CD14-positive monocyte (primary cell): ENCODE data around the gene DDX5. TPM values are rescaled to one million over a fixed set of nuclear protein-coding genes. Genes with fewer than 3 reads are reported as not detected.

Experiments
- DNase-seq, 3 donors: peaks; one replicate each; pipeline ENCODE4 v3.0.0-alpha.2; 2011 to 2022
- H2AFZ ChIP-seq: 2 replicates; pipeline ENCODE4 v1.6.0; 2012; ENCODE audit warnings: mild to moderate bottlenecking, low read depth, low read length, inconsistent platforms; ENCODE audit not compliant: insufficient read depth, poor library complexity, severe bottlenecking
- H3K27ac ChIP-seq, 2 donors: 1 replicate in 1 of 2; 2 replicates in 1 of 2; pipeline ENCODE4 v1.5.1; 2012 to 2013; ENCODE audit warnings: low read length in 2 of 2, control low read depth in 1 of 2, inconsistent platforms in 1 of 2, low read depth in 1 of 2, mild to moderate bottlenecking in 1 of 2
- H3K27me3 ChIP-seq, 2 donors: one replicate each; pipeline versions ENCODE4 v1.6.0 to v1.6.1; 2011 to 2013; ENCODE audit warnings: low read length in 2 of 2; ENCODE audit not compliant: control insufficient read depth in 2 of 2, insufficient read depth in 2 of 2
- H3K36me3 ChIP-seq, 2 donors: replicated peaks in 1 of 2; 1 replicate in 1 of 2; 2 replicates in 1 of 2; pipeline versions ENCODE4 v1.5.1 to v1.6.1; 2012 to 2013; ENCODE audit warnings: low read length in 2 of 2, control low read depth in 1 of 2, inconsistent platforms in 1 of 2, mild to moderate bottlenecking in 1 of 2; ENCODE audit not compliant: insufficient read depth in 2 of 2, control insufficient read depth in 1 of 2
- H3K4me1 ChIP-seq, 2 donors: 1 replicate in 1 of 2; 2 replicates in 1 of 2; pipeline versions ENCODE4 v1.5.1 to v1.6.1; 2012 to 2013; ENCODE audit warnings: low read length in 2 of 2, control low read depth in 1 of 2, inconsistent platforms in 1 of 2, mild to moderate bottlenecking in 1 of 2, moderate library complexity in 1 of 2; ENCODE audit not compliant: insufficient read depth in 2 of 2, control insufficient read depth in 1 of 2
- H3K4me2 ChIP-seq: replicated peaks from 2 replicates; pipeline ENCODE3; 2012; ENCODE audit warnings: low read length, moderate library complexity, mild to moderate bottlenecking; ENCODE audit not compliant: poor library complexity, severe bottlenecking; ENCODE audit errors: extremely low read depth
- H3K4me3 ChIP-seq, 3 experiments: fragments of 200-600 bp in 1 of 3; sonication (generic) in 1 of 3; replicated peaks in 1 of 3; 1 replicate in 2 of 3; 2 replicates in 1 of 3; pipeline ENCODE4 v1.5.1; 2011 to 2013; ENCODE audit warnings: low read length in 3 of 3, mild to moderate bottlenecking in 3 of 3, control low read depth in 2 of 3, low read depth in 2 of 3, inconsistent platforms in 1 of 3, moderate library complexity in 1 of 3
- H3K79me2 ChIP-seq: 2 replicates; pipeline ENCODE4 v1.6.0; 2012; ENCODE audit warnings: mild to moderate bottlenecking, control low read depth, inconsistent platforms, low read length, moderate library complexity; ENCODE audit not compliant: insufficient read depth
- H3K9ac ChIP-seq: 2 replicates; pipeline ENCODE4 v1.6.0; 2017; ENCODE audit warnings: low read length, mild to moderate bottlenecking; ENCODE audit not compliant: insufficient read depth, poor library complexity, severe bottlenecking
- H3K9me3 ChIP-seq, 2 donors: replicated peaks in 1 of 2; 1 replicate in 1 of 2; 2 replicates in 1 of 2; pipeline versions ENCODE4 v1.5.1 to v1.6.1; 2012 to 2013; ENCODE audit warnings: low read length in 2 of 2, control low read depth in 1 of 2; ENCODE audit not compliant: control insufficient read depth in 1 of 2, insufficient read depth in 1 of 2
- H4K20me1 ChIP-seq: 2 replicates; pipeline ENCODE4 v1.6.0; 2012; ENCODE audit warnings: mild to moderate bottlenecking, low read length, control low read depth, moderate library complexity; ENCODE audit not compliant: insufficient read depth
- H3K27ac Mint-ChIP-seq, 7 donors: one replicate each; pipeline ENCODE4 v1.8.0; 2020; ENCODE audit warnings: mild to moderate bottlenecking in 7 of 7, mixed read lengths in 7 of 7, moderate library complexity in 6 of 7, inconsistent platforms in 2 of 7
- H3K27me3 Mint-ChIP-seq, 3 donors: one replicate each; pipeline ENCODE4 v1.8.0; 2021 to 2022; ENCODE audit warnings: low read depth in 3 of 3, mild to moderate bottlenecking in 3 of 3, mixed read lengths in 3 of 3, moderate library complexity in 3 of 3, inconsistent platforms in 1 of 3
- H3K36me3 Mint-ChIP-seq, 2 donors: one replicate each; pipeline ENCODE4 v1.8.0; 2020; ENCODE audit warnings: mixed read lengths in 2 of 2, inconsistent platforms in 1 of 2, mild to moderate bottlenecking in 1 of 2
- H3K4me1 Mint-ChIP-seq: one replicate; pipeline ENCODE4 v1.8.0; 2020; ENCODE audit warnings: mild to moderate bottlenecking, mixed read lengths
- H3K4me3 Mint-ChIP-seq, 2 donors: one replicate each; pipeline ENCODE4 v1.8.0; 2020; ENCODE audit warnings: mild to moderate bottlenecking in 2 of 2, mixed read lengths in 2 of 2, moderate library complexity in 1 of 2
- H3K9me3 Mint-ChIP-seq, 7 donors: one replicate each; pipeline ENCODE4 v1.8.0; 2020 to 2022; ENCODE audit warnings: mixed read lengths in 7 of 7, mild to moderate bottlenecking in 6 of 7, moderate library complexity in 6 of 7, inconsistent platforms in 2 of 7
- CTCF ChIP-seq: fragments of 200-600 bp; IDR thresholded peaks from one replicate; pipeline ENCODE4 v1.8.0; 2022; ENCODE audit warnings: antibody characterized with exemption, mild to moderate bottlenecking
- WGBS: methylation state at CpG from one replicate; pipeline ENCODE4 v1.1.5; 2013; ENCODE audit warnings: missing lambda C conversion rate; ENCODE audit not compliant: insufficient coverage; 5-methylcytosine and 5-hydroxymethylcytosine counted together
- intact Hi-C, 2 donors: fragments of 100-400 bp; cut with micrococcal nuclease; formaldehyde crosslinking; loops; one replicate each; pipeline versions ENCODE4 v1.15.0 to v1.15.1; 2023
- polyA plus RNA-seq, 3 donors: library from polyadenylated mRNA; depleted of rRNA in 1 of 3; unstranded in 2 of 3; stranded (reverse) in 1 of 3; fragments of 300-500 nt in 2 of 3; fragments of >200 nt in 1 of 3; fragmentation: Illumina TruSeq in 2 of 3; gene quantifications; 1 replicate in 2 of 3; 2 replicates in 1 of 3; pipeline ENCODE4 v1.2.3, GENCODE V29; 2012 to 2021

DDX5 gene
- polyA plus RNA-seq, 3 donors, result 642 to 2,061 (median 777) TPM

GRCh38 chr17:64466019-64466735 is 39.9 kb downstream of the DDX5 start:
- intact Hi-C loops, result no loop called here
- no peak overlapping the region for H3K4me3 Mint-ChIP-seq

GRCh38 chr17:64461788-64462187 is 44.3 kb downstream of the DDX5 start:
- H3K4me3 Mint-ChIP-seq, result no peak overlapping the region
- H3K27ac Mint-ChIP-seq, result no peak overlapping the region
- H3K4me1 Mint-ChIP-seq, result peaks cover 14% of the 10 kb centered on the region
- no CpG with 5 or more reads among the region's 6 CpGs for WGBS
- H3K4me1 ChIP-seq, result peaks cover 12 to 19% of the 10 kb centered on the region in 2 donors
- peaks cover 63 to 92% of the 10 kb centered on the region in 2 donors for H3K36me3 ChIP-seq
- H3K36me3 Mint-ChIP-seq, result peaks cover 68 to 91% of the 10 kb centered on the region in 2 donors
- H3K79me2 ChIP-seq, result peaks cover 30% of the 10 kb centered on the region
- no peak overlapping the region for H3K27ac ChIP-seq
- no peaks in the 10 kb centered on the region for H4K20me1 ChIP-seq
- H3K9me3 ChIP-seq, result no peaks in the 10 kb centered on the region
- H3K4me3 ChIP-seq, result no peak overlapping the region
- no peak overlapping the region for H2AFZ ChIP-seq
- H3K9me3 Mint-ChIP-seq, result peaks cover 0 to 3% (median 0%) of the 10 kb centered on the region in 7 donors
- no peak overlapping the region for H3K9ac ChIP-seq
- no peaks in the 10 kb centered on the region for H3K27me3 ChIP-seq
- no peak for DNase-seq
- no peak for TF ChIP-seq CTCF
- H3K27me3 Mint-ChIP-seq, result no peaks in the 10 kb centered on the region
- no peak overlapping the region for H3K4me2 ChIP-seq
- intact Hi-C loops, result no loop called here

More at GRCh38 chr17:64466019-64466735, 39.9 kb downstream of the DDX5 start:
- WGBS, result 100% methylated on average over 3 of the region's 9 CpGs
- no peak for DNase-seq
- Histone ChIP-seq H3K27ac (peak overlapping the region in 1 of 2 donors; percentile 41), H3K36me3 (peaks cover 76 to 98% of the 10 kb centered on the region in 2 donors), H2AFZ (no peak overlapping the region), H3K79me2 (no peaks in the 10 kb centered on the region), H3K4me1 (no peaks in the 10 kb centered on the region), H3K4me3 (no peak overlapping the region), H3K9ac (no peak overlapping the region), H3K9me3 (no peaks in the 10 kb centered on the region), H3K4me2 (no peak overlapping the region), H4K20me1 (peaks cover 4% of the 10 kb centered on the region), H3K27me3 (no peaks in the 10 kb centered on the region)
- Mint-ChIP-seq H3K36me3 (peaks cover 80 to 97% of the 10 kb centered on the region in 2 donors), H3K9me3 (no peaks in the 10 kb centered on the region), H3K27ac (peak overlapping the region in 3 of 7 donors; percentile 5 to 36 (median 23)), H3K4me1 (no peaks in the 10 kb centered on the region), H3K27me3 (no peaks in the 10 kb centered on the region)
- no peak for TF ChIP-seq CTCF
